ENCODE measurements around the gene CCDC50. TPM values are rescaled to one million over a fixed set of nuclear protein-coding genes. Genes with fewer than 3 reads are reported as not detected.

The CCDC50 gene
- total RNA-seq, 2 donors from 2014 or later, result 41.8 to 48.6 TPM

GRCh38 chr3:191358929-191359328, 29.7 kb downstream of the CCDC50 start:
- no peak for DNase-seq
- TF ChIP-seq CTCF (conservative IDR thresholded peaks at IDR 0.05), result no peak
- no peaks in the 10 kb centered on the region for H3K4me1 ChIP-seq (ENCODE audit: control insufficient read depth, insufficient read depth, low read length)
- no peaks in the 10 kb centered on the region for H3K9me3 Mint-ChIP-seq
- peaks cover 44% of the 10 kb centered on the region for H3K36me3 Mint-ChIP-seq (ENCODE audit: low read depth)
- 81 to 83% methylated on average over 2 of the region's 2 CpGs for WGBS, 2 experiments (ENCODE audit: insufficient coverage in 1 of 2, insufficient read length in 1 of 2)
- H3K27ac ChIP-seq (ENCODE audit: low read depth, low read length), result no peak overlapping the region
- H3K9me3 ChIP-seq (ENCODE audit: control insufficient read depth, low read length), result no peaks in the 10 kb centered on the region
- no peaks in the 10 kb centered on the region for H3K27me3 ChIP-seq (ENCODE audit: control insufficient read depth, insufficient read depth, low read length, poor library complexity, severe bottlenecking)
- H3K9ac ChIP-seq (ENCODE audit: extremely low read depth, low read length, poor library complexity, severe bottlenecking), result no peak overlapping the region
- H3K4me1 Mint-ChIP-seq, result peaks cover 31% of the 10 kb centered on the region
- H3K36me3 ChIP-seq (ENCODE audit: control insufficient read depth, insufficient read depth, low read length), result peaks cover 67% of the 10 kb centered on the region
- H3K4me3 Mint-ChIP-seq, result no peak overlapping the region
- H3K4me3 ChIP-seq (ENCODE audit: low read length), result no peak overlapping the region
- peak overlapping the region; percentile 56 for H3K27ac Mint-ChIP-seq
- H3K27me3 Mint-ChIP-seq (ENCODE audit: insufficient read depth), result no peaks in the 10 kb centered on the region

- Histone ChIP-seq H3K9ac (ENCODE audit: extremely low read depth, low read length, poor library complexity, severe bottlenecking) (no peak overlapping the region), H3K4me3 (ENCODE audit: low read length) (no peak overlapping the region), H3K9me3 (ENCODE audit: control insufficient read depth, low read length) (no peaks in the 10 kb centered on the region), H3K27me3 (ENCODE audit: control insufficient read depth, insufficient read depth, low read length, poor library complexity, severe bottlenecking) (no peaks in the 10 kb centered on the region), H3K27ac (ENCODE audit: low read depth, low read length) (no peak overlapping the region), H3K4me1 (ENCODE audit: control insufficient read depth, insufficient read depth, low read length) (no peaks in the 10 kb centered on the region), H3K36me3 (ENCODE audit: control insufficient read depth, insufficient read depth, low read length) (peaks cover 67% of the 10 kb centered on the region)
- H3K4me1 Mint-ChIP-seq, result peaks cover 30% of the 10 kb centered on the region
- DNase-seq, result no peak
- no peak overlapping the region for H3K27ac Mint-ChIP-seq
- WGBS, 2 experiments (ENCODE audit: insufficient coverage in 1 of 2, insufficient read length in 1 of 2), result 95% methylated on average over 3 of the region's 3 CpGs; no CpG with 5 or more reads in 1 of the 2 experiments
- H3K27me3 Mint-ChIP-seq (ENCODE audit: insufficient read depth), result no peaks in the 10 kb centered on the region
- peaks cover 47% of the 10 kb centered on the region for H3K36me3 Mint-ChIP-seq (ENCODE audit: low read depth)
- H3K9me3 Mint-ChIP-seq, result no peaks in the 10 kb centered on the region
- no peak for TF ChIP-seq CTCF (conservative IDR thresholded peaks at IDR 0.05)
- H3K4me3 Mint-ChIP-seq, result no peak overlapping the region
These were observed 31.4 kb downstream of the CCDC50 start for GRCh38 chr3:191360620-191361019.

- 92 to 100% methylated on average over 1 of the region's 1 CpG for WGBS, 2 experiments (ENCODE audit: insufficient coverage in 1 of 2, insufficient read length in 1 of 2)
- H3K9me3 ChIP-seq (ENCODE audit: control insufficient read depth, low read length), result no peaks in the 10 kb centered on the region
- Mint-ChIP-seq H3K9me3 (no peaks in the 10 kb centered on the region), H3K36me3 (ENCODE audit: low read depth) (peaks cover 47% of the 10 kb centered on the region), H3K4me3 (no peak overlapping the region), H3K4me1 (peaks cover 23% of the 10 kb centered on the region), H3K27me3 (ENCODE audit: insufficient read depth) (no peaks in the 10 kb centered on the region), H3K27ac (no peak overlapping the region)
- no peak for TF ChIP-seq CTCF (conservative IDR thresholded peaks at IDR 0.05)
- H3K9ac ChIP-seq (ENCODE audit: extremely low read depth, low read length, poor library complexity, severe bottlenecking), result no peak overlapping the region
- H3K4me1 ChIP-seq (ENCODE audit: control insufficient read depth, insufficient read depth, low read length), result no peaks in the 10 kb centered on the region
- no peak for DNase-seq
- no peak overlapping the region for H3K4me3 ChIP-seq (ENCODE audit: low read length)
- H3K27me3 ChIP-seq (ENCODE audit: control insufficient read depth, insufficient read depth, low read length, poor library complexity, severe bottlenecking), result no peaks in the 10 kb centered on the region
- H3K36me3 ChIP-seq (ENCODE audit: control insufficient read depth, insufficient read depth, low read length), result peaks cover 67% of the 10 kb centered on the region
- H3K27ac ChIP-seq (ENCODE audit: low read depth, low read length), result no peak overlapping the region
These were observed 32.3 kb downstream of the CCDC50 start for GRCh38 chr3:191361456-191361855.
